NCI-H2227 treated with DMSO at 0.1 percent for 48 hours (cell line): ENCODE measurements around the gene UGT1A4.

Experiments used
- DNase-seq: peaks from one replicate; lab custom pipeline; 2025; lab: John Stamatoyannopoulos, UW

Gene UGT1A4

DNA sequence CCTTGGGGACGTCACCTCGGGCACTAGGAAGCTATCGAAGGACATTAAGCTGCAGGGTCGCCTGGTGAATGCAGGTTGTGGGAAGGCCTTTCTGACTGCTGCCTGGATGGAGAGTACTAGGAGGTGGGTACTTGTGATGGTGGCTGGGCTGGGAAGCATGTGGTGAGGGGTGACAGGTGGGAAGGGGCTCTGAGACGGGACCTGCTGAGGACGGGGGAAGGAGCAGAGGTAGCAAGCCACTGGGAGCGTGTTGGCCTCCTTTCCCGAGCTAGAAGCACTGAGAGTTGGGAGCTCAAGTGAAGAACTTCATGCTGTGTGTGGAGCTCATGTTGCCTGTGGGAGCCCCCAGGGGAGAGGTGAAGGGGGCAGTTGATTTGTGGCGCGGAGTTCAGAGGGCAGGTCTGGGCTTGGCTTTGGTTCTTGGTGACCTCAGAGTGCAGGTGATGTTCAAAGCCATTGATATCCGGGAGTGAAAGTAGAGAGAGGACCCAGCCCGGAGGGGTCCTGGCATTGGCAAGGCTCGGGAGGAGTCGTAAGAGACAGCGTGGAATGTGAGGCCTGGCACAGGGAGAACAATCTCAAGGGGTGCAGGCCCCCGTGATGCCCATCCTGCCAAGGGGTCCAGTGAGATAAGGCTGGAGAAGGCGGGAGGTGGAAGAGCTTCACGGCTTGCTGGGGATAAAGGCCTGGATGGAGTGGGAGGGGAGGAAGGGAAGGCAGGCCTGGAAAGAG, 72.8 kb downstream of the UGT1A4 start:
- no peak for DNase-seq

DNA sequence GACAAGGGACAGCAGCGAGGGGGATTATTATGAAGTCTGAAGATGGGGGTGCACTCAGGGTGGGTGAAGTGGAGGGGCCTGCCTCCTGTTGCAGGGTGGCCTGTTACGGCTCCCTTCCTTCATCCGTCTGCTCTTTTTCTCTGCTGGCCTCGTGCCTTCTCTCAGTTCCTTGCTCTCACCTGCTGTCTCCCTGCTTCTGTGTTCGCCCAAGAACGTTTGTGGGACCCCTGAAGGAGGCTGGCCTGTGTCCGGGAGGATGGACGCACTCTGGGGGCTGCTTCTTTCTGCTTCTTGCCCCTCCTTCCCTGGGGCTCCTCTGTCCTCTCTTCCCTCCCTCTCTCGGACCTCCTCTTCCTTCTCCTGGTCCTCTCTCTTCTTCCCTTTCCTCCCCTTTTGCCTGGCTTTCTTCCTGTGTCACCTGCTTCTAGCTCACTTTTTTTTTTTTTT, 73.4 kb downstream of the UGT1A4 start:
- no peak for DNase-seq

DNA sequence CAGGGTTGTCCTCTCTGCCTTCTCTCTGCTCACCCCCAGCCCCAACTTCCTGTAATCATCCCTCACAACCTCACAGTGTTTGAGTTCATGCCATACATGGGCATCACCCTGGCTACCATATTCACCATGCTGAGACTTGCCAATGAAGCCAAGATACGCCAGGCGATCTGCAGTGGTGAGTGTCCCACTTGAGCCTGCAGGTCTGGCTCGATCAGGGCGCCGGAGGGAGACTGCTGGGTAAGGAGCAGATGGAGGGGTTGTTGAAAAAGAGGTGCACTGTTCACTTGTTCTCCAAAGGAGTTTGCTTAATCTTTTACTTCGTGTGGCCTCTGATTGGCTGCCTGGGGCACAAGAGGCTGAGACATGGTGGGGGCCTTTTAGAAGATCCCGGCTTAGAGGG, 74.2 kb downstream of the UGT1A4 start:
- no peak for DNase-seq

DNA sequence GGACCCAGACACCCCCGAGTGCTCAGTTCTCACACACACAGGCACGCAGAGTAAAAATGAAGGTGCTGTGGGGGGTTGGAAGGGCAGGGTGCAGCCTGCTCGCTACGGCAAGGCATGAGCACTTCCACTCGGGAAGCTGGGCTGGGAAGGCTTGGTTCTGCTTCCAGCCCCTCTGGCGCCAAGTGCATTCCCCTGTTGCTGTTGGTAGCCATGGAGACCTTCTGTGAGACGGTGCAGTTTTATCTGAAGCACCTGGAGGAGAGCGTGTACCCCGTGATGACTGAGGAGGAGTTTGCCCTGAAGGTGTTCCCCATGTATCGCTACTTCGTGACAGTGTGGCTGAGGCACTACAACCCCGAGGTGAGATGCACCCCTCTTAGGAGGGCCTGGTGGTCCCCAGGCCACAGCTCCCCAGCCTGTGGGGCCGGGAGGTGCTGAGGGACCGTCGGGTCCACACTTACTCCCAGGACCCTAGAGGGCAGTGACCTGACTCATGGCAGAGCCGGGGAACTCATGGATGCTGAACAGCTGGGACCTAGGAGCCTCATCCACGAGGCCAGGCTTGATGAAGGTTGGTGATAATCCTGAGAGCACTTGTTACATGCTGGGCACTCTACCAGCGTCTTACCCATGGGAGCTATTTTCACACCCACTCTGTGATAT, 75.1 kb downstream of the UGT1A4 start:
- no peak for DNase-seq

DNA sequence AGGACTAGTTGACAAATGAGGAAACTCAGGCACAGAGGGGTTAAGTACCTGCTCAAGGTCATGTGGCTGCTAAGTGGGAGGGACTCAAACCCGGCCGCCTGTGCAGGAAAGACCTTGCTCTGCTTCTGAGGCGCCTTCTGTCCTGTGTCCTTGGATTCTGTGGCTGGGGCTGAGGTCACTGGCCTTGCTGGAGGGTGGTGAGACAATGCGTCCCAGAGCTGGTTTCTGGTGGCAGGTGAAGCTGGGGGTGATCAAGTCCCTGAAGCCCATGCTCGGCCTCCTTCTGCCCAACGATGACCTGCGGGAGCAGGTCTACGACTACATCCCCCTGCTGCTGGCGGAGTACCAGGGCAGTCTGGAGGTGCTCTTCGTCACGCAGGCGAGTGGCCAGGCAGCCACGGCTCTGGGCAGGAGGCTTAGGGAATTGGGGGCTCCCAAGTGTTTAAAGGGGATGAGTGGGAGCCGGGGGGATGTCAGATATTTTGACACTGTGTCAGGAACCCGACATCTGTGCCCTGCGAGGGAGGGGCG, 75.7 kb downstream of the UGT1A4 start:
- no peak for DNase-seq

DNA sequence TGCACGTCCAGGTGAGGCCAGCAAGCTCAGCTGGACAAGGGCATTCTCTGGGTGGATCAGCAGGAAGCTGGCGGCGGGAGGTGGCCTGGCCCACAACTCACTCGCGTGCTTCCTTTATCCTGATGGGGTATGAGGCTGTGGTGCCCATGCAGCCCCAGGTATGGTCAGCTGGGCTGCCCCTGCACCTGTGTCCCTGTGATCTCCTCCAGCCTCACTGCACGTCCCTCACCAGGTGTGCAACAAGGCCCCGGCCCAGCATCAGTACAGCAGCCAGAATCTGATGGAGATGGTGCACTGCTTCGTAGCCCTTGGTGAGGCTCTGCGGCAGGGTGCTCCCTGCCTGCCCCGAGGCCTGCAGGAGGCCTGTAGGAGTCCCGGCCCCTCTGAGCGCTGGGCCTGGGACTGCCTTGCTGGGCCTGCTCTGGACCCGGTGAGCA, 77.2 kb downstream of the UGT1A4 start:
- DNase-seq = no peak

DNA sequence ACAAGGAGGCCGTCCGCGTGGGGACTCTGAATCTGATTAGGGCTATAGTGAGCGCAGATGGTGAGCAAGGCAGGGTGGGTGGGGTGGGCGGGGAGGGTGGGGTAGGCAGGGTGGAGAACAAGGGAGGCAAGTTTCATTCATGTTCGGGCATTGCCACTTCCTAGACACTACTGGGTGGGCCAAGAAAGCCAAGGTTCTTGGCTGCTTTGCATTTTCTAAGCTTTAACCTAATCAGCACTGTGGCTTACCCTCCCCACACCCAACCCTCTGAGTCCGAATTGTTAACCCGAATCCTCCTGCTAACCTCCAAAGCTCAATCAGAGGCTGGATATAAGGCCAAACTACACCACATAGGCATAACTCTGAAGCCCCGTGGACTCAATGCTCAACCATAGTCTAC, 77.7 kb downstream of the UGT1A4 start:
- DNase-seq = no peak

DNA sequence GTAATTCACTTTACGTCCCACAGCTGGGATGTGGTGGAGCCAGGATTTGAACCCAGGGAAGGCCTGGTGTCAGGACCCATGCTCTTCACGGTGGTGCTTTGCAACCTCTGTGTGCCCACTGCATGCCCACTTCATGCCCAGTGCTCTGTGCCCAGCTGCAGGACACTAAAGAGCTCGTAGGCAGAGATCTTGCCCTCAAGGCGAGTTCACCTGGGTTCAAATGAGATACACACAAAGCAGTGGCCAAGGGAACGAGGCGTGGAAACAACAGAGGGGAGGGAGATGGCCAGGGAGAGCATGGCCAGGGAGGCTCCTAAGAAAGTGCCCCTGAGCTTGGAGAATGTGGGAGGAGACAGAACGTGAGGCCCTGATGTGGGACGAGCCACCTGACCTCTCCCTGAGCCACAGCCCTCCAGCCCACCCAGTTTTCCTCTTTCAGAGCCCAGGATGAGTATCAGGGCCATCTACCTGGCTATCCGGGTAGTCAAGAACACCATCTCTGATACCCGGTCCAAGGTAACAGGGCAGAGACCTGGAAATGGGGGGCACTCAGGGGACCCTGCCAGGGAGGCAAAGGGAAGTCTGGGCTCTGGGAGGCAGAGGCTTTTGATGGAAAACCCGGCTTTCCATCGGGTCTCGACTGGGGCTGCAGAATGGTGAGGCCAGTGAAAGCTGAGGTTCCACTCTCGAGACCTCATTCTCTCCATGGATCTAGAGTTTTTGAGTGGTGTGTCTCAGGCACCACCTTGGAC, 80.0 kb downstream of the UGT1A4 start:
- no peak for DNase-seq

DNA sequence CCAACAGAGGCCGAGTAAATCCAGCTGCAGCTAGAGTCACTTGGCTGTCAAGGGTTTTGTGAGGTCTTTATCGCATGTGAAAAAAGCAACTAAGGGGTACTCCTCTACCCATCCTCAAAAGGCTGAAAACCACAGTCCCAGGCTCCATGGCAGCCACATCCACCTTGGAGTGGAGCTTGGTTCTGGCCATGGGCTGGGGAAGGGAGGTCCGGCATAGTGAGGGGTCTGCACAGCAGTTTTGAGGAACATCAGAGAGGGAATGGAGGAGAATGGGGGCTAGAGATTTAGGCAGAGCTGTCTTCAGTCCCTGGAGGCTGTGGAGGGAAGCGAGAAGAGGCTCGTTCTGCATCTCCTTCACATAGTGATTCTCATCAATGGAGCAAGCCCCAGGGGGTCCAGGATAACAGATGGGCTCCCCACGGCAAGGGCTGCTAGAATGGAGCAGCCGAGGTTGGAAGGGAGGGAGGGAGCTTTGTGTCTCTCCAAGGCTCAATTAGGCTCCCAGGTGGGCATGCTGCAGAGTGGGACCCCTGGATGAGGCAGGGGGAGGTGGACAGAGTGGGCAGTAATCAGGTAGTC, 80.6 kb downstream of the UGT1A4 start:
- DNase-seq = no peak

DNA sequence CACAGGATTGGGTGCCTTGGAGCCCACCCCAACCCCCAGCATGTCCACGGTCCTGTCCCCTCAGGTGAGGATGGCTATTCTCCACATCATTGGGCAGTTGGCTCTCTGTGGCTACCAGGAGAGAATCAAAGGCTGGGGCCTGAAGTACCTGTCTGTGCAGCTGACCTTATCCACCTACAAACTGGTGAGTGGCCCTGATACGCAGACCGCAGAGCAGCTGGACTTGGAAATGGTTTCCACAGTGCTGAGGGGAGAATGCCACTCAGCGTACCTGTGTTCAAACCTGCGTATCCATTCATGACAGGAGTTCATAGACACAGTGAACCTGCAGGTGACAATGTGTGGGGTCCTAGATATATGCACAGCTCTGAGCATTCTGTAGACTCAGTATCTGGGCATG, 81.2 kb downstream of the UGT1A4 start:
- no peak for DNase-seq

DNA sequence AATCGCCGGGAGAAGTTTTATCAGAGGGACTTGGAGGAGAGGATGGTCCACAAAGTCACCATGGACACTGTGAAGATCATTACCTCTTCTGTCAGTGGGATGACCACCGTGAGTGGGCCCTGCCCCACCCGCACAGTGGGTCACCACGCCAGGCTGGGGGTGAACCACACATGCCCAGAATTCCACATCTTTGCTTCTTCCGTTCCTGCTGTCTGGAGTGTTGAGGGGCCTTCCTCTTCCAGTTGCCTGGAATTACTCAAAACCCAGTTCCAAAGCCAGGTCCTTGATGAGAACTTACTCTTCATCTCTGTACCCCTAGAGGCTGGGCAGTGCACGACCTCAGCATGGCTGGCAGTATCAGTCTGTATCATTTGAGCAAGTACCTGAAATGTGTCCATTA, 81.7 kb downstream of the UGT1A4 start:
- DNase-seq = no peak

DNA sequence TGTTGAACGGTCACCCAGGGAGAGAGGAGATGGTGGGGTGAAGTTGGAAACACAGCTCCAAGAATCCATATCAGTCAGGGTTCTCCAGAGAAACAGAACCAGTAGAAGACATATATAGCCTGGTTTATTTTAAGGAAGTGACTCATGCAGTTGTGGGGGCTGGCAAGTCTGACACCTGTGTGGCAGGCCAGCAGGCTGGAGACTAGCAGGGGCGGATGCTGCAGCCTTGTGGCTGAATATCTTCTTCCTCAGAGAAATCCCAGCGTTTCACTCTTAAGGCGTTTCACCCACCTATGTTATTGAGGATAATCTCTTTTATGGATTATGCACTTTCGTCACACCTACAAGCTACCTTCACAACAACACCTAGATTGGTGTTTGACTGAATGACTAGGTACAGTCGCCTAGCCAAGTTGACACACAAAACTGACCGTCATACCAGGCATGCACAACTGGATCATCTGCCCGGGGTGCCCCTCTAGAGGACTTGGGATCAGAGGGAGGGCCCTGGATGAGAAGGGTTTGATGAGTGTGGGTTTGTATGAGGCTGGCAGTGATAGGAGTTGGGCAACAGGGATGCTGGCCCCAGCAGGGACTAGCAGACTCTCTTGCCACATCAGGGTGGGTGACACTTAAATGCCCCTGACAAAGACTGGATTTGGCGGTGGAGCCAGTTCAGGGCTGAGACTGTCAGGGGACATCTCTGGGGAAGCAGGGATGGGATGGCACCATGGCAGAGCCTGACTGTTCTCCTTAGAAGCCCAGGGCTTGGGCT, 83.0 kb downstream of the UGT1A4 start:
- DNase-seq = no peak

DNA sequence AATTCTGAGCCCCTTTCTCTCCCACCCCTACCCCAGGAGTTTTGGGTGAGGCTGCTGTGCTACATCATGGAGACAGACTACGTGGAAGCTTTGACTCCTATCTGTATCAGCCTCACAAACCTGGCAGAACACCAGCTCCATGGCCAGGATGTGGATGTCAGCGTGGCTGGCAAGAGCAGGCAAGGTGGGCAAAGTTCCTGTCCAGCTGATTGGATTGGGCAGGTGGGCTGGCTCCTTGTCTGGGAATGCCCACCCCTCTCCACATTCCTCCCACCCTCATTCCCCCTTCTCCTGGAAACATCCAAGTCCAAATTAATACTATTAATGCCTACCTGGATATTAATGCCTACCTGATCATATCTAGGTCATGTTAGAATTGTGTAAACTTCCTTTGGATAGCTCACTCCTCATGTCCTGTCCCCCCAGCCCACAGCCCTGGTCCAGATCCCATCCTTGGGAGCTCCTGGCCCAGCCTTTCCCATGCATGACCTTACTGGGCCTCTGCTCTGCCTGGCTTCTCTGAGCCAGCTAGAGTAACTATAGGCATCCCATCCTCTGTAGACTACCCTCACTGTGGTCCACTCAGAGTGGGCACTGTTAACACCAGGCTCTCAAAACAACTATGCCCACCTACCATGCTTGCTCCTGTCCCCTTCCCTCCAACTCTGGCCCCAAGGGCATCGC, 83.7 kb downstream of the UGT1A4 start:
- no peak for DNase-seq

DNA sequence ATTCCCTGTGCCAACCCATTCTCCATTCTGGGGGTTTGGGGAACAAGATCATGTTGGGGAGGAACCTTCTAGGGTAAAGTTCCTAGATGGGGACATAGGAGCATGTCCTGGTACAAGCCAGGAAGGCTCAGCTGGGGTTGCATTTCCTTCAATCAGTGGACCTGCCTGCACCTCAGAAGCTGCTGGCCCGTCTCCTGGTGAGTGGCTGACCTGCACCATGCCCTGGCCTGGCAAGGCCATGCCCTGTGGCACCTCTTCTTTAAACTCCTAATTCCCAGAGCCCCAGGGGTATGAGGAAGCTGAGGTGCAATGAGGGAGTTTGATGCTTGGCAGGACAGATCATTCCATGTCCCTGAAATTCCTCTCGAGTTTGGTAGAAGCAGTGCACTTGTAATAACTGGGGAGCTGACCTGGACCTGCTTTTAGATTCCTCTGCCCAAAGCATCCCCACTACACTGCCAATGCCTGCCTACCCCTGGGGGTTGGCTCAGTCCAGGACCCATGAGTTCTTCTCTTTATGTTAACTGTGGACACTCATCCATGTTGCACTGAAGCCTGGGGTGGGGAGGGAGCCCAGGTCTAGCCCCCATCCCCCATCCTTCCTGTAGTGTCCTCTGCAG, 84.9 kb downstream of the UGT1A4 start:
- DNase-seq = no peak

DNA sequence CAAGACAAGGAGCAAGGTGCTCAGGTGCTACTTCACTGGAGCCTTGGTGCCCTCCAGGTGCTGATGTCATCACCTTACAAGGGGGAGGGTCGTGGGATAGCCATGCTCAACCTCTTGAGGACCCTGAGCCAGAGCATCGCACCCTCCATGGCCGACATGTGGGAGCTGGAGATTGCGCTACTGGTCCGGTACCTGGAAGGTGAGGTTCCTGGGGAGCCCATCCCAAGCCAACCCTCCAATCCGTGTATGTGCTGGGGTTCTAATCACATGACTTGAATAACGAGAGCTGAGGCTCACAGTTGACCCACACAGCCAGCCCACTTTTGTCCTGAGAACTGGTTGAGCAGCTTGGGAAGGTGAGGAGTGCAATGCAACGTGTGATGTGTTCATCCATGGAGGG, 85.5 kb downstream of the UGT1A4 start:
- DNase-seq = no peak

DNA sequence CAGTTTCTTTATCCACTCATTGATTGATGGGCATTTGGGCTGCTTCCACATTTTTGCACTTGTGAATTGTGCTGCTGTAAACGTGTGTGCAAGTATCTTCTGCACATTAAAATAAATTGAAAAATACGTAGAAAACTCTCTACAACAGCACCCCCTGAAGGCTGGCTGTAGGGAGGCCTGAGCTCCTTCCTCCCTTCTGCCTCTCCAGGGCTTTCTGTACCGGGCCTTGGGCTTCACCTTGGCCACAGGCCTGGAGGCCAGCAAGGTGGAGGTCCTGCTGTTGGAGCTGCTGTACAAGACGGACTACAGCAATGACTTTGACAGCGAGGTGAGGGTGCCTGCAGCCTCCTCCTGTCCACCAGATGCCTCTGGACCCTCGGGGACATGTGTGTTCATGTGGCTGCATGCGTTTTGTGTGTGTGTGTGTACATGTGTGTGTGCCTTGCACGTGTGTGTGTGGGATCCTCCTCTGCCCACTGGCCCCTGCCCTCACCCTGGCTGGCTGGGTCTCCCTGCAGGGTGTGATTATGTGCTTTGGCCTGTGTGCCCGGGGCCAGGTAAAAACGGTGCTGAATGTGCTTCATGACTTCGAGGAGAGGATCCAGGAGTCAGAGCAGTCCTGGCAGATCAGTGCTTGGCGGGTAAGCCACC, 88.8 kb downstream of the UGT1A4 start:
- no peak for DNase-seq

DNA sequence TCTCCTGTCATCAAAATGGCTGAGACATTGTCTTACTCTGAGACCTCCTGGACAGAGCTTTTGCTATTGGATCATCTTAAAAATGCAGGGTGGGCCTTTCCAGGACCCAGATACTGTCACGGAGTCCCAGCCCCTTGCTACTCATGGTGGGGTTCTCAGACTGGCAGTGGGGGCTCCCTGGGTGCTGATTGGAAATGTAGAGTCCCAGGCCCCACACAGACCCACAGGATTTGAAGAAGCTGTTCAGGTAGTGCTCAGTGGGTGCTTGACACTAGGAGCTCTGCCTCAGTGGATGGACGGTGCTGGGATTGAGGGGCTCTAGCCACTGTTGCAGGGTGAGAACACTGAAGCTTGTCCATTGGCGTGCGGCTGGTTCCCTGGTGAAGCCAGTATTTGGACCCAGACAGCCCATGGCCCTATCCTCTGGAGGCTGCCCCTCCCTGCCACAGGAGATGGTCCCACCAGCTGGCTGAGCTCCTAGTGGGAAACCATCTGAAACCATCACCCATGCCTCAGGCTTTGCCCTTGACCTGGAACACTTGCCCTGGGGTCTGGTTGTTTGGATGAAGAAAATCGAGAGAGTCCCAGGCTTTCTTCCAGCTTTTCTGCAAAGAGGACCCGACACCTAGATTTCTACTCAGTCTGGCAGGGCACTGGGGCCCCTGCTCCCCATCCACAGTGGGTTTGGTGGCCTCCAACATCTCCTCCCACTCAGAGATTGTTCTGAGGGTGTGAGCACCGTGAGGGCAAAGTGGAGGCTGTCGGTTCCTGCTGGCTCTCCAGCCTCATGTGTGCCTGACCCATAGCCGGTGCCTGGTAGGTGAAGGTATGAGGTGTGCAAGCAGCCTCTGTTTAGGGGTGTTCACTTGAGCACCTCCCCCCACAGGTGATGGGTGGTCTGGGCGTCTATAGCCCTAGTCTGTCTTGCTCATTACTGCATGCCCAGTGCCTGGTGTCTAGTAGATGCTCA, 89.7 kb downstream of the UGT1A4 start:
- no peak for DNase-seq

DNA sequence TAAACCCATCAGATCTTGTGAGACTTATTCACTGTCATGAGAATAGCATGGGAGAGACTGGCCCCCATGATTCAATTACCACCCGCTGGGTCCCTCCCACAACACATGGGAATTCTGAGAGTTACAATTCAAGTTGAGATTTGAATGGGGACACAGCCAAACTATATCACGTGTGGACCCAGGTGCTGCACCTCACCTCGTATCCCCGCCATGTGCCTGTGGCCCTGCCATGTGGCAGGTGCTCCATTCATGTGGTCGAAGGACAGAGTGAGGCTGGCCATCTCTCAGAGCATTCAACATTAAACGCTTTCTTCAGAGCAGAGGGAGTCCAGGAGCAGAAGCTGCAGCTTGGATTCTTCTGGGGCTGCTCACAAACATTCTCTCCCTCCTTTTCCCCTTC, 91.8 kb downstream of the UGT1A4 start:
- no peak for DNase-seq

DNA sequence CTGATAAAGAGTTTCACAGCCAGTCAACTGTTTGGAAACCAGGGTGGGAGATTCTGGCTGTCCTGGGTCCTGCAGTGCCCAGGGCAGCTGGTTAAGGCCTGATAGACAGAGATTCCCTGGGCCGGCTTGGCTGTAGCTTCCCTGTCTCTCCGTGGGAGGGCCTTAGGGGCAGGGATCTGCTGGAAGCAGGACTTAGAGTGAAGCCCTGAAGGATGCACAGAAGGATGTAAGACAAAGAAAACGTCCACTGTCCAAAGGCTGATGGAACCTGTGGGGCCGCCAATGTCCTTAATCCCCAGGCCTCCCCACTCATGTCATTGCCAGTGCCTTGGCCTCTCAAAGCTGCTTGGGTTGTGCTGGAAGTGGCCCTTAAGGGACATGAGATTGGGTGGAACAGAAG, 92.6 kb downstream of the UGT1A4 start:
- DNase-seq = no peak
